Measurements from ENCODE around the gene HSPBP1.
"Not testable (repeated sequence)": the region's sequence is repeated elsewhere in the genome, so short reads cannot be mapped to it uniquely, and the experiment has no call there.

The HSPBP1 gene

DNA sequence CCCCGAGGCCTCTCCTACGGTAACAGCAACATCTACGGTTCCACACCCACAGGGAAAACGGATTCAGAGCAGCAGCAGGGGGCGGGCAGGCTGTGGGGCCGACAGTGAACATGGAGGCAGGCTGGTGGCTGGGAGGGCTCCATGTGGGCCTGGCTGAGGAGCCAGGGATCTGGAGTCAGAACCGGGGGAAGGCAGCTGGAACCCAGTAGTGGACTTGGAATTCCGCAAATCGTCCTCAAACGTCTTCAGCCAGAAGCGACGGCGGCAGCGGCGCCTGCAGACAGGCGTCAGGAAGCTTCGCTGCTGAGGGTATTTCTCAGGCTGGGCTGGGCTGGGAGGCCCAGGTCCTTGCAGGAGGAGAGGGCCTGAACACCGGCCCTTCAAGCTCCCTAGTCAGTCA lies 53.1 kb downstream of the HSPBP1 start:
- Histone ChIP-seq H3K4me3 (ENCODE audit: low read length) (no peak overlapping the region), H3F3A (ENCODE audit: insufficient read depth, low read length) (no peaks in the 10 kb centered on the region), H3K27me3 (replicated peaks; ENCODE audit: insufficient read depth, low read length) (no peaks in the 10 kb centered on the region), H3K9ac (ENCODE audit: low read length) (no peak overlapping the region), H3K27ac (ENCODE audit: low read length) (no peak overlapping the region), H3K36me3 (replicated peaks; ENCODE audit: insufficient read depth, low read length) (no peaks in the 10 kb centered on the region), H2AFZ (ENCODE audit: low read length) (no peak overlapping the region), H3K4me2 (ENCODE audit: low read depth, low read length) (no peak overlapping the region), H3K9me3 (replicated peaks; ENCODE audit: insufficient read depth, low read length) (no peaks in the 10 kb centered on the region), H3K9me2 (replicated peaks; ENCODE audit: insufficient read depth, low read length) (no peaks in the 10 kb centered on the region), H4K20me1 (ENCODE audit: insufficient read depth, low read length) (no peaks in the 10 kb centered on the region), H3K4me1 (ENCODE audit: low read length) (no peaks in the 10 kb centered on the region), H3K79me2 (ENCODE audit: low read length) (no peaks in the 10 kb centered on the region; the same call in 1 of the 2 replicates)
- no peak for TF ChIP-seq EZH2phosphoT487 (IDR thresholded peaks at IDR 0.05; ENCODE audit: low read length)
- TF ChIP-seq, protein P1, sequence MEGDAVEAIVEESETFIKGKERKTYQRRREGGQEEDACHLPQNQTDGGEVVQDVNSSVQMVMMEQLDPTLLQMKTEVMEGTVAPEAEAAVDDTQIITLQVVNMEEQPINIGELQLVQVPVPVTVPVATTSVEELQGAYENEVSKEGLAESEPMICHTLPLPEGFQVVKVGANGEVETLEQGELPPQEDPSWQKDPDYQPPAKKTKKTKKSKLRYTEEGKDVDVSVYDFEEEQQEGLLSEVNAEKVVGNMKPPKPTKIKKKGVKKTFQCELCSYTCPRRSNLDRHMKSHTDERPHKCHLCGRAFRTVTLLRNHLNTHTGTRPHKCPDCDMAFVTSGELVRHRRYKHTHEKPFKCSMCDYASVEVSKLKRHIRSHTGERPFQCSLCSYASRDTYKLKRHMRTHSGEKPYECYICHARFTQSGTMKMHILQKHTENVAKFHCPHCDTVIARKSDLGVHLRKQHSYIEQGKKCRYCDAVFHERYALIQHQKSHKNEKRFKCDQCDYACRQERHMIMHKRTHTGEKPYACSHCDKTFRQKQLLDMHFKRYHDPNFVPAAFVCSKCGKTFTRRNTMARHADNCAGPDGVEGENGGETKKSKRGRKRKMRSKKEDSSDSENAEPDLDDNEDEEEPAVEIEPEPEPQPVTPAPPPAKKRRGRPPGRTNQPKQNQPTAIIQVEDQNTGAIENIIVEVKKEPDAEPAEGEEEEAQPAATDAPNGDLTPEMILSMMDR (IDR thresholded peaks at IDR 0.05; ENCODE audit: low read length) = no peak
- no peak for TF ChIP-seq EZH2 (optimal IDR thresholded peaks at IDR 0.05; ENCODE audit: low read depth, low read length)
- no peak for DNase-seq

DNA sequence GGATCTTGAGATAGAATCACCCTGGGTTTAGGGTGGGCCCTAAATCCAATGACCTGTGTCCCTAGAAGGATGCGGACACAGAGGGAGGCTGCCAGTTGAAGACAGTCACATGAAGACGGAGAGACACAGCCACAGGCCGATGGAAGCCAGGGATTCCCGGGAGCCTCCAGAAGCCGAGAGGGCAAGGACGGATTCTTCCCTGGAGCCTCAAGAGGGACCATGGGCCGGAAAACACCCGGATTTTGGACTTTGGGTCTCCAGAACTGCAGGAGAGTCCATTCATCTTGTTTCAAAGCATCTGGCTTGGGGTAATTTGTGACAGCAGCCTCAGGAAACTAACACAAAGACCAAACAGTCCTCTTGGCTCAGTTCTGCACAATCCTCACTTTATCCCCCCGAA lies 53.6 kb downstream of the HSPBP1 start:
- H2AFZ ChIP-seq (ENCODE audit: low read length) = no peak overlapping the region
- H3F3A ChIP-seq (ENCODE audit: insufficient read depth, low read length) = no peaks in the 10 kb centered on the region
- H3K9me3 ChIP-seq (replicated peaks; ENCODE audit: insufficient read depth, low read length) = no peaks in the 10 kb centered on the region
- TF ChIP-seq EZH2 (optimal IDR thresholded peaks at IDR 0.05; ENCODE audit: low read depth, low read length) (no peak), EZH2phosphoT487 (IDR thresholded peaks at IDR 0.05; ENCODE audit: low read length) (no peak)
- TF ChIP-seq, protein P1 (IDR thresholded peaks at IDR 0.05; ENCODE audit: low read length) = no peak
- no peak overlapping the region for H3K27ac ChIP-seq (ENCODE audit: low read length)
- no peaks in the 10 kb centered on the region for H3K27me3 ChIP-seq (replicated peaks; ENCODE audit: insufficient read depth, low read length)
- H3K4me2 ChIP-seq (ENCODE audit: low read depth, low read length) = no peak overlapping the region
- DNase-seq = no peak
- H3K79me2 ChIP-seq (ENCODE audit: low read length) = no peaks in the 10 kb centered on the region; the same call in 1 of the 2 replicates
- H3K9me2 ChIP-seq (replicated peaks; ENCODE audit: insufficient read depth, low read length) = no peaks in the 10 kb centered on the region
- no peaks in the 10 kb centered on the region for H4K20me1 ChIP-seq (ENCODE audit: insufficient read depth, low read length)
- no peaks in the 10 kb centered on the region for H3K36me3 ChIP-seq (replicated peaks; ENCODE audit: insufficient read depth, low read length)
- no peaks in the 10 kb centered on the region for H3K4me1 ChIP-seq (ENCODE audit: low read length)
- H3K9ac ChIP-seq (ENCODE audit: low read length) = no peak overlapping the region
- H3K4me3 ChIP-seq (ENCODE audit: low read length) = no peak overlapping the region

DNA sequence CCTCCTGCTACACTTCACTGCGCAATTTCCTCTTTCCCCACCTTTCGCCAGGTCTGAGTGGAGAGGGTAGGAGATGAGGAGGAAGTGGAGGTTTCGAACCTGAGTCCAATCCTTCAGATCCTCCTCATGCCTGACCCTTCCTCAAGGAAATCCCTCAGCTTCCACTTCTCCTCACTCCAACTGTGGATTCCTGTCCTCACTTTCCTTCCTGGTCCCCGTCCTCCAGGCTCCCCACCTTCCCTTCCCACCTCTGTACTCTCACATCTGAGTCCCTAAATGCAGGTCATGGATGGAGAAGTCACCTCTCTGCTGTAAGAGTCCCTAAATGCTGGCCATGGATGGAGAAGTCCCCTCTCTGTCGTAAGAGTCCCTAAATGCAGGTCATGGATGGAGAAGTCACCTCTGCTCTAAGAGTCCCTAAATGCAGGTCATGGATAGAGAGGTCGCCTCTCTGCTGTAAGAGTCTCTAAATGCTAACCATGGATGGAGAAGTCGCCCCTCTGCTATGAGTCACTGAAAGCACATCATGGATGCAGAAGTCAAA lies 54.4 kb downstream of the HSPBP1 start:
- no peaks in the 10 kb centered on the region for H3F3A ChIP-seq (ENCODE audit: insufficient read depth, low read length)
- H3K79me2 ChIP-seq (ENCODE audit: low read length) = no peaks in the 10 kb centered on the region; the same call in 1 of the 2 replicates
- no peak overlapping the region for H3K4me2 ChIP-seq (ENCODE audit: low read depth, low read length)
- H3K4me1 ChIP-seq (ENCODE audit: low read length) = no peaks in the 10 kb centered on the region
- no peaks in the 10 kb centered on the region for H3K36me3 ChIP-seq (replicated peaks; ENCODE audit: insufficient read depth, low read length)
- no peak overlapping the region for H3K27ac ChIP-seq (ENCODE audit: low read length)
- no peak overlapping the region for H3K9ac ChIP-seq (ENCODE audit: low read length)
- no peaks in the 10 kb centered on the region for H3K9me2 ChIP-seq (replicated peaks; ENCODE audit: insufficient read depth, low read length)
- DNase-seq = no peak
- no peaks in the 10 kb centered on the region for H3K9me3 ChIP-seq (replicated peaks; ENCODE audit: insufficient read depth, low read length)
- H3K4me3 ChIP-seq (ENCODE audit: low read length) = no peak overlapping the region
- no peaks in the 10 kb centered on the region for H3K27me3 ChIP-seq (replicated peaks; ENCODE audit: insufficient read depth, low read length)
- no peaks in the 10 kb centered on the region for H4K20me1 ChIP-seq (ENCODE audit: insufficient read depth, low read length)
- H2AFZ ChIP-seq (ENCODE audit: low read length) = no peak overlapping the region
- TF ChIP-seq EZH2phosphoT487 (IDR thresholded peaks at IDR 0.05; ENCODE audit: low read length) = no peak
- TF ChIP-seq, protein P1 (IDR thresholded peaks at IDR 0.05; ENCODE audit: low read length) = no peak
- TF ChIP-seq EZH2 (optimal IDR thresholded peaks at IDR 0.05; ENCODE audit: low read depth, low read length) = no peak

DNA sequence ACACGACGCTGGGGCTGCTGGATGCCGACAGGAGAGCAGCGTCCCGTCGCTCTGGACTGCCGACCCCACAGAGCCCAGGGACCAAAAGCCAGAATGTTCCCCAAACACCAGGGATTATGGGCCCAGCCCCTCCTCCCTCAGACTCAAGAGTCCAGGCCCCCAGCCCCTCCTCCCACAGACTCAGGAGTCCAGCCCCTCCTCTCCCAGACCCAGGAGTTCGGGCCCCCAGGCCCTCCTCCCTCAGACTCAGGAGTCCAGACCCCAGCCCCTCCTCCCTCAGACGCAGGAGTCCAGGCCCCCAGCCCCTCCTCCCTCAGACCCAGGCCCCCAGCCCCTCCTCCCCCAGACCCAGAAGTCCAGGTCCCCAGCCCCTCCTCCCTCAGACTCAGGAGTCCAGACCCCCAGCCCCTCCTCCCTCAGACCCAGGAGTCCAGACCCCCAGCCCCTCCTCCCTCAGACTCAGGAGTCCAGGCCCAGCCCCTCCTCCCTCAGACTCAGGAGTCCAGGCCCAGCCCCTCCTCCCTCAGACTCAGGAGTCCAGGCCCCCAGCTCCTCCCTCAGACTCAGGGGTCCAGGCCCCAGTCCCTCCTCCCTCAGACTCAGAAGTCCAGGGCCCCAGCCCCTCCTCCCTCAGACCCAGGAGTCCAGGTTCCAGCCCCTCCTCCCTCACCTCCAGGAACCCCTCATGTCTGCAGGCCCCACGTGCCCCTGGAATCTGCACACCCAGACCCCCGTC lies 55.1 kb downstream of the HSPBP1 start:
- not testable (repeated sequence) for H3K4me3 ChIP-seq (ENCODE audit: low read length); H3K4me1 ChIP-seq (ENCODE audit: low read length); H3K79me2 ChIP-seq (ENCODE audit: low read length); H4K20me1 ChIP-seq (ENCODE audit: insufficient read depth, low read length); H3K9me2 ChIP-seq (replicated peaks; ENCODE audit: insufficient read depth, low read length); H3K36me3 ChIP-seq (replicated peaks; ENCODE audit: insufficient read depth, low read length); H3K27me3 ChIP-seq (replicated peaks; ENCODE audit: insufficient read depth, low read length); H3K9ac ChIP-seq (ENCODE audit: low read length); H3K27ac ChIP-seq (ENCODE audit: low read length); DNase-seq; H2AFZ ChIP-seq (ENCODE audit: low read length); H3K9me3 ChIP-seq (replicated peaks; ENCODE audit: insufficient read depth, low read length); H3F3A ChIP-seq (ENCODE audit: insufficient read depth, low read length); H3K4me2 ChIP-seq (ENCODE audit: low read depth, low read length)

Measured in MM.1S (cell line).